C4-2B (cell line): ENCODE results near the gene GMDS.

Source experiments
- ZFX ChIP-seq: fragments of 450-650 bp; IDR thresholded peaks from 2 replicates; pipeline ENCODE4 v1.6.1; 2017
- TF ChIP-seq, protein P1 (sequence below): fragments of 450-650 bp; conservative IDR thresholded peaks from 2 replicates; pipeline ENCODE4 v1.5.1; 2017; ENCODE audit warnings: mild to moderate bottlenecking

GRCh38 chr6:1713016-1713600 is 532.3 kb downstream of the GMDS start:
- TF ChIP-seq, protein P1, sequence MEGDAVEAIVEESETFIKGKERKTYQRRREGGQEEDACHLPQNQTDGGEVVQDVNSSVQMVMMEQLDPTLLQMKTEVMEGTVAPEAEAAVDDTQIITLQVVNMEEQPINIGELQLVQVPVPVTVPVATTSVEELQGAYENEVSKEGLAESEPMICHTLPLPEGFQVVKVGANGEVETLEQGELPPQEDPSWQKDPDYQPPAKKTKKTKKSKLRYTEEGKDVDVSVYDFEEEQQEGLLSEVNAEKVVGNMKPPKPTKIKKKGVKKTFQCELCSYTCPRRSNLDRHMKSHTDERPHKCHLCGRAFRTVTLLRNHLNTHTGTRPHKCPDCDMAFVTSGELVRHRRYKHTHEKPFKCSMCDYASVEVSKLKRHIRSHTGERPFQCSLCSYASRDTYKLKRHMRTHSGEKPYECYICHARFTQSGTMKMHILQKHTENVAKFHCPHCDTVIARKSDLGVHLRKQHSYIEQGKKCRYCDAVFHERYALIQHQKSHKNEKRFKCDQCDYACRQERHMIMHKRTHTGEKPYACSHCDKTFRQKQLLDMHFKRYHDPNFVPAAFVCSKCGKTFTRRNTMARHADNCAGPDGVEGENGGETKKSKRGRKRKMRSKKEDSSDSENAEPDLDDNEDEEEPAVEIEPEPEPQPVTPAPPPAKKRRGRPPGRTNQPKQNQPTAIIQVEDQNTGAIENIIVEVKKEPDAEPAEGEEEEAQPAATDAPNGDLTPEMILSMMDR = no peak
- TF ChIP-seq ZFX = no peak
